GM19395 (cell line): Measurements from ENCODE around the gene PLEKHG1.

Experiments used
- ATAC-seq: cut with Tn5 transposase; IDR thresholded peaks from one replicate; pipeline ENCODE4 v1.9.1; 2021; ENCODE audit warnings: mild to moderate bottlenecking, moderate library complexity; ENCODE audit not compliant: unreplicated experiment

The PLEKHG1 gene

GRCh38 chr6:150599199-150600009, at the start of gene PLEKHG1:
Gene PLEKHG1 (plus strand): TSS chr6:150599885. CDS start chr6:150733682, 133,797 bp downstream.
- peak; percentile 77 for ATAC-seq

GRCh38 chr6:150550244-150550643, 49.4 kb upstream of the PLEKHG1 start:
- ATAC-seq, result no peak

- ATAC-seq, result no peak
Observed at GRCh38 chr6:150557043-150557599, 42.6 kb upstream of the PLEKHG1 start.

- no peak for ATAC-seq
Observed at GRCh38 chr6:150560004-150560883, 39.4 kb upstream of the PLEKHG1 start.

- no peak for ATAC-seq
Observed at GRCh38 chr6:150560884-150561219, 38.8 kb upstream of the PLEKHG1 start.

GRCh38 chr6:150565945-150566344, 33.7 kb upstream of the PLEKHG1 start:
- no peak for ATAC-seq

GRCh38 chr6:150566486-150566885, 33.2 kb upstream of the PLEKHG1 start:
- no peak for ATAC-seq

GRCh38 chr6:150567380-150567779, 32.3 kb upstream of the PLEKHG1 start:
- ATAC-seq, result no peak

GRCh38 chr6:150567823-150568383, 31.8 kb upstream of the PLEKHG1 start:
- ATAC-seq, result no peak

- ATAC-seq, result no peak
Observed at GRCh38 chr6:150568560-150568959, 31.1 kb upstream of the PLEKHG1 start.

GRCh38 chr6:150569161-150569560, 30.5 kb upstream of the PLEKHG1 start:
- ATAC-seq, result no peak

- ATAC-seq, result no peak
Observed at GRCh38 chr6:150573041-150573681, 26.5 kb upstream of the PLEKHG1 start.

GRCh38 chr6:150575836-150576235, 23.8 kb upstream of the PLEKHG1 start:
- ATAC-seq, result no peak

- ATAC-seq, result no peak
Observed at GRCh38 chr6:150576651-150577226, 22.9 kb upstream of the PLEKHG1 start.

- ATAC-seq, result no peak
Observed at GRCh38 chr6:150579611-150580010, 20.1 kb upstream of the PLEKHG1 start.

GRCh38 chr6:150580489-150580888, 19.2 kb upstream of the PLEKHG1 start:
- no peak for ATAC-seq

- no peak for ATAC-seq
Observed at GRCh38 chr6:150584065-150584464, 15.6 kb upstream of the PLEKHG1 start.

- no peak for ATAC-seq
Observed at GRCh38 chr6:150584596-150584995, 15.1 kb upstream of the PLEKHG1 start.

GRCh38 chr6:150586850-150587359, 12.8 kb upstream of the PLEKHG1 start:
- ATAC-seq, result no peak

- no peak for ATAC-seq
Observed at GRCh38 chr6:150587637-150588036, 12.0 kb upstream of the PLEKHG1 start.
